GM21423 (cell line): Measurements from ENCODE around the gene AP4B1.
"Not testable (repeated sequence)": the region's sequence is repeated elsewhere in the genome, so short reads cannot be mapped to it uniquely, and the experiment has no call there.

Experiments used
- ATAC-seq: cut with Tn5 transposase; IDR thresholded peaks from one replicate; pipeline ENCODE4 v1.9.1; 2021; ENCODE audit warnings: mild to moderate bottlenecking, moderate library complexity; ENCODE audit not compliant: unreplicated experiment

Gene AP4B1

GRCh38 chr1:113904674-113905434 lies at the start of gene AP4B1, which contains the start of gene DCLRE1B:
AP4B1 (minus strand) TSS chr1:113904799; CDS start chr1:113904717, 82 bp downstream.
DCLRE1B (plus strand) TSS chr1:113905326; CDS start chr1:113905587, 261 bp downstream.
- ATAC-seq, result peak; percentile 90

GRCh38 chr1:113951719-113952118 lies 47.1 kb upstream of the AP4B1 start:
- no peak for ATAC-seq

DNA sequence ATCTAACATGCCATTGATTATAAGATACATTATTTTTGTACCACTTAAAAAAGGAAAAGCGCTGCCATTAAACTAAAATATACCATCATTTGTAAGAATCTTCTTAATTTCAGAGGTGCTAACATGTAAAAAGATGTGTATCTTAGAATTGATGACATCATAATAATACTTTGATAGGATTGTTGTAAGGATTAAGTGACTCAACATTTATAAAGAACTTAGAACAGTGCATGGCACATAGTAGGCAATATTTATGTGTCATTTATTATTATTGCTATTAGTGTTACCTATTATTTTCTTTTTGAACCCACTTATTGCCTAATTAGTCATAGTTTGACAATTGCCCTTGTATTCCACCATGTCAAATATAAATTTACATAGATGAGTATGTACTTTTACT lies 46.3 kb upstream of the AP4B1 start:
- ATAC-seq, result no peak

DNA sequence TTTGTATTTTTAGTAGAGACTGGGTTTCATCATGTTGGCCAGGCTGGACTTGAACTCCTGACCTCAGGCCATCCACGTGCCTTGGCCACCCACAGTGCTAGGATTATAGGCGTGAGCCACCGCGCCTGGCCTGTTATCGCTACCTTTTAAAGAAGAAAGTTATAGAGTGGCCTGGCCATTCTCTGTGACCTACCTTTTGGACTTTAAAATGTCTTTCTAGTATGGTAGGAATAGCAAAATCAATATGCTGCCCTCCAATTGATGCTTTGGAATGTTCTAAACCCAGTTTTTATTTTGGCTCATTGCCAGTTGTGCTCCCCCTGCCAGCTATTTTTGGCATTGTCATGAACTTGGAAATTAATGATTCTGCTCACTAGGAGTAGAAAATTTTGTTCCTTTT lies 44.4 kb upstream of the AP4B1 start:
- no peak for ATAC-seq

- ATAC-seq, result not testable (repeated sequence)
Observed at GRCh38 chr1:113948151-113948550, 43.6 kb upstream of the AP4B1 start.

GRCh38 chr1:113947388-113948107 lies 42.9 kb upstream of the AP4B1 start:
- no peak for ATAC-seq

DNA sequence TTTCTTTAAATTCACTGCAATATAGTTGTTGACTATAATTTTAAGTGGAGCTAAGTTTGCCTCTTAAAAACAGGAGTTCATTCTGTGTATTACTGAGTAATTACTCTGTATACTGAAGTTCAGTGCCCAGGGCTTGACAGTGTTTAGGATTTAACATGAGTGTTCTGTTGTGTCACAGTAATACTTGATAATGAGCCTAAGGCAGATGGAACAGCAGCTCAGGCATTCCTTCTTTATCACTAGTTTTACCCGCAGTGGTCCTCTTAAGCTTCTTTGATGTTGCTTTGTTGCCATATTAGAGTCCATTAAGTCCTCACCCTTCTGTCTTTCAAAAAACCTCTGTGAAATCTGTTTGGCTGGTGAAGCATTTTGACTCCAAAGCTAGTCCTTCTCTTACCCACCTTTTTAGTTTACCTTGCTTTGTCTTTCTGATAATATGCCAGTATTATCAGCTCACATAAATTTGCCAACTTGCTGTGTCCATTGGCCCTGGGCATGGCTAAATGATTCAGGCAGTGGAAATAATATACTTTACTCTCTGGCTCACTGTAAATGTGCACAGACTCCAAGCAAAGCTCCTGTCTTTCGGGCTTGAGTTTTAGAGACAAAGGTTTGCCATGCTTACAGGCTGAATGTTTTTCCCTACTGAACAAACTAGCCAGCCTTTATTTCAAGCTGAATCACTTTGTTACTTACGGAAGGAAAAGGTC lies 42.2 kb upstream of the AP4B1 start:
- no peak for ATAC-seq

DNA sequence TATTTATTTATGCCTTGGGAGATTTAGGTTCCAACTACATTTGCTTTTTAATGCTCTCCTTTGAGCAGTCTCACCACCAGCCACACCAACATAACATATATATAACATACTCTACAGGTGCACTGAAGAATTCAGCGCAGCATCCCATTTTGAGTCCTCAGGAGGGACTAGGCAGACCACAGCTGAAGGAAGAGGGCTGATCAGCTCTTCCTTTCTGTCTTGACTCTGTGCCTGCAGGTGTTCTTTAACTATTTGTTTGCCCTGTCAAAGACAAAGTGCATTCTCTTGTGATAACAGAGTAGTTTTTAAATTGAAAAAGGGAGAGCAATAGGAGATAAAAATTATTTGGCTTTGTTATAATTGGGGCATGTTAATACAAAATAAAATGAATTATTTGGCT lies 41.5 kb upstream of the AP4B1 start:
- no peak for ATAC-seq

DNA sequence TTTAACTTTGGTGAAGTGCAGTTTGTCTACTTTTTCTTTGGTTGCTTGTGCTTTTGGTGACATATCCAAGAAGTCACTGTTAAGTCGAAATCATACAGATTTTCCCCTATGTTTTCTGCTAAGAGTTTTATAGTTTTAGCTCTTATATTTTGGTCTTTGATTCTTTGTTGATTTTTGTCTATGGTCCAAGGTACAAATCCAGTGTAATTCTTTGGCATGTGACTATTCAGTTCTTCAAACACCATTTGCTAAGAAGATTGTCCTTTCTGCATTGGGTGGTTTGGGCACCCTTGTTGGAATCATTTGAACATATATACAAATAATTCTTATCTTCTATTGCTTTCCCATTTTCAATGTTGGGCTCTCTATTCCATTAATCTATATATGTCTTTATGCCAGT lies 40.7 kb upstream of the AP4B1 start:
- no peak for ATAC-seq

DNA sequence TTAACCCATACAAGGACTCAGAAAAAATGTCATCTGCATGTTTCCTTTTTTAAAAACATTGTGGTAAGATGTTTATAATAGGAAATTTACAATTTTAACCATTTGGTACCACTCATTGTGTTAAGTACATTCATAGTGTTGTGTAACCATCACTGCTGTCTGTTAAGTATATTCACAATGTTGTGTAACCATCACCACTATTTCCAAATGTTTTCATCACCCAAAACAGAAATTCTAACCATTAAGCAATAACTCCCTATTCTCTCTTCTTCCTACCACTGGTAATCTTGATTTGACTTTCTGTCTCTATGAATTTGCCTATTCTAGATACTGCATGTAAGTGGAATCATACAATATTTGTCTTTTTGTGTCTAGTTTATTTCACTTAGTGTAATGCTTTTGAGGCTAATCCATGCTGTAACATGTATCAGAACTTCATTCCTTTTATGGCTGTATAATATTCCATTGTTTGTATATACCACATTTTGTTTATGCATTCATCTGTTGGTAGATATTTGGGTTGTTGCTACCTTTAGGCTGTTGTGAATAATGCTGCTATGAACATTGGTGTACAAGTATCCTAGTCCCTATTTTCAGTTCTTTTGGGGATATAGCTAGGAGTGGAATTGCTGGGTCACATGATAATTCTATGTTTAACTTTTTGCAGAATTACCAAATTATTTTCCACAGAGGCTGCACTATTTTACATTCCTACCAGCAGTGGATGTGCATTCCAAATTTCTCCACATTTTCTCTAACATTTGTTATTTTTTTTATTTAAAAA lies 38.6 kb upstream of the AP4B1 start:
- ATAC-seq, result no peak

- ATAC-seq, result no peak
Observed at GRCh38 chr1:113942527-113942926, 37.9 kb upstream of the AP4B1 start.

DNA sequence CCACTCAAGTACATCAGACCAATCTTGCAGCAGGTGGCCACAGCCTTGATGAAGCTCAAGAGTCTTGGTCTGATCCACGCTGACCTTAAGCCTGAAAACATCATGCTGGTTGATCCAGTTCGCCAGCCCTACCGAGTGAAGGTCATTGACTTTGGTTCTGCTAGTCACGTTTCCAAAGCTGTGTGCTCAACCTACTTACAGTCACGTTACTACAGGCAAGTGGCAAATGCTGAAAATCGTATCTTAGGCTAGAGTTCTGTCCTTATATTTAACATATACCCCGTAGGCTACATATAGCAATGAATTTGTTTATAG lies 36.6 kb upstream of the AP4B1 start:
- no peak for ATAC-seq

DNA sequence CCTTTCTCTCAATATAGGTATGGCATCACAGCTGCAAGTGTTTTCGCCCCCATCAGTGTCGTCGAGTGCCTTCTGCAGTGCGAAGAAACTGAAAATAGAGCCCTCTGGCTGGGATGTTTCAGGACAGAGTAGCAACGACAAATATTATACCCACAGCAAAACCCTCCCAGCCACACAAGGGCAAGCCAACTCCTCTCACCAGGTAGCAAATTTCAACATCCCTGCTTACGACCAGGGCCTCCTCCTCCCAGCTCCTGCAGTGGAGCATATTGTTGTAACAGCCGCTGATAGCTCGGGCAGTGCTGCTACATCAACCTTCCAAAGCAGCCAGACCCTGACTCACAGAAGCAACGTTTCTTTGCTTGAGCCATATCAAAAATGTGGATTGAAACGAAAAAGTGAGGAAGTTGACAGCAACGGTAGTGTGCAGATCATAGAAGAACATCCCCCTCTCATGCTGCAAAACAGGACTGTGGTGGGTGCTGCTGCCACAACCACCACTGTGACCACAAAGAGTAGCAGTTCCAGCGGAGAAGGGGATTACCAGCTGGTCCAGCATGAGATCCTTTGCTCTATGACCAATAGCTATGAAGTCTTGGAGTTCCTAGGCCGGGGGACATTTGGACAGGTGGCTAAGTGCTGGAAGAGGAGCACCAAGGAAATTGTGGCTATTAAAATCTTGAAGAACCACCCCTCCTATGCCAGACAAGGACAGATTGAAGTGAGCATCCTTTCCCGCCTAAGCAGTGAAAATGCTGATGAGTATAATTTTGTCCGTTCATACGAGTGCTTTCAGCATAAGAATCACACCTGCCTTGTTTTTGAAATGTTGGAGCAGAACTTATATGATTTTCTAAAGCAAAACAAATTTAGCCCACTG lies 36.0 kb upstream of the AP4B1 start:
- peak; percentile 79 for ATAC-seq

GRCh38 chr1:113938192-113938591 lies 33.6 kb upstream of the AP4B1 start:
- ATAC-seq, result no peak

DNA sequence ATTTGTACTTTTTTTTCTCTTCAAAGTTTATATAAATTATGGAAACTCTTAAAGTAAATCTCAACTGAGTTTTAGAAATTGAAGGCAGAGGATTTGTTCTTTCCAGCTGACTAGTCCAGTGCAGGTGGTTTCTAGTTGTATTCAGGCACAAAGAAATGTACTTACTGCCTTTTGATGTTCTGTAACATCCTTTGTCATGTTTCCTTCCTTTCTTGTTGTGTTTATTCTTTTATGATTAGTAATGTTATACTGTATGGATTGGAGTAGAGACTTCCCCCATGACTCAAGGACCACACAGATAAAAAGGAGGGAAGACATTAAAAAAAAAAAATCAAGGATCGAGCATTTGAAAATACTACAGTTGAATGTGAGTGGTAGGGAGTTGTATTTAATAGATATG lies 32.5 kb upstream of the AP4B1 start:
- no peak for ATAC-seq

DNA sequence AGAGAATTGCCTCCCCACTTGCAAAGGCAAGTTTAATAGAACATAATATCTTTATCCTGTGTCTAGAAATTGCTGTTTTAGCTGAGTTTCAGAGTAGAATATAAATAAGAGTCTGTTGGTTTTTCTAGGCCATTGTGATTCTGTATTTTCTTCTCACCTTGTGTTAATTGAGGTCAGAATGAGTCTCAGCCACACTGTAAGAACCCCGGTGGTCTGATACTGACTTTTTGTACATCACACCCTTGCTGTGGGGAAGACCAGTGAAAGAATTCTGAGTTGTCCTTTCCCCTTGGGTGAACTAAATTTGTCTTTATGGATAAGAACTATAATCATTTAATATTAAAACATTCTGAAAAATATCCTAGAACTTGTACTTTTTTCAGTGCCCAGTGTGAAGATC lies 31.4 kb upstream of the AP4B1 start:
- ATAC-seq, result no peak

DNA sequence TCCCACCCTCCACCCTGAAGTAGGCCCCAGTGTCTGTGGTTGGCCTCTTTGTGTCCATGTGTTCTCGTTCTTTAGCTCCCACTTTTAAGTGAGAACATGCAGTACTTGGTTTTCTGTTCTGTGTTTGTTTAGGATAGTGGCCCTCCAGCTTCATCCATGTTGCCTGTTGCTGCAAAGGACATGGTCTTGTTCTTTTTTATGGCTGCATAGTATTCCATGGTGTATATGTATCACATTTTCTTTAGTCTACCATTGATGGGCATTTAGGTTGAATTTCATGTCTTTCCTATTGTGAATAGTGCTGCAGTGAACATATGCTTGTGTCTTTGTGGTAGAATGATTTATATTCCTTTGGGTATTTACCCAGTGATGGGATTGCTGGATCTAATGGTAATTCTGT lies 30.6 kb upstream of the AP4B1 start:
- no peak for ATAC-seq

- no peak for ATAC-seq
Observed at GRCh38 chr1:113934511-113935055, 30.0 kb upstream of the AP4B1 start.

DNA sequence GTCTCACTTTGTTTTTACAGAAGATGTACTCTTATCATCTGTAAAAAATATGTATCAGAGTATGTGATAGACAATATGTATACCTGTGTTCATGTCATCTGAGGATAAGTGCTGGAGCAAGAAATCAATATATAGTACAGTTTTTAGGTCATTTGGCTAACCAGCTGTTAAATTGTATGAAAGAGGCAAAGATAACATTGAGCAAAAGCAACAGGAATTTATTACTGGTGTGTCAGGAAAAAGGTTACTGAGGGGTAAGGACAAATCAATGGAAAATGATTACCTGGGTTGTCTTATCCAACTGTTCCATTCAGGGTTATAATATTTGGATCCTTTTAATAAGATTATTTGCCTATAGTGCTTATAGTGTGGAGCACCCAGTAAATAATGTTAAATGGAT lies 29.4 kb upstream of the AP4B1 start:
- no peak for ATAC-seq

DNA sequence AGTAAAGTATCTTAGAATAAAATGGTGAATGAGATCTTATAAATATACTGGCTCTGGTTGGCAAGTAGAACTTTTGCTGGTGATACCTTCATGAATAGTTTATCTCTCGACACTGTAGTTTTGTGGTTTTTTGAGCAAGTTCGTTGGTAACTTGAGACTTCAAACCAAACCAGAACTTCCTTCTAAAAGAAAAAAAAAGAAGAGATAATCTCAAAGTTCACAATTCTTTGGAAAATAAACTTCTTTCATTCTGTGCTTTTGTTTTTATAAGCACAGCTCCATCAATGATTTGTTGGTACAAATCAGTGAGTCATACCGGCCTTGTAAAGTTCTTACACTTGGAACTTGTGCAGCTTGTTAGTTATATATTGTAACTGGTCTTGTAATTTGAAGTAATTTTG lies 26.9 kb upstream of the AP4B1 start:
- ATAC-seq, result no peak
